HG02840 (cell line): Measurements from ENCODE around the gene FIZ1.
A peak's percentile ranks its signal among the peaks of the same experiment; 100 is the strongest.

Experiments
- ATAC-seq: cut with Tn5 transposase; IDR thresholded peaks from one replicate; pipeline ENCODE4 v1.9.1; 2021; ENCODE audit warnings: mild to moderate bottlenecking, moderate library complexity, moderate number of reproducible peaks; ENCODE audit not compliant: unreplicated experiment, low FRiP score

Gene FIZ1

GRCh38 chr19:55599468-55599841 lies at the start of gene FIZ1:
Gene FIZ1 (minus strand): TSS chr19:55599517. CDS start chr19:55597865, 1,652 bp downstream.
- peak; percentile 59 for ATAC-seq

- no peak for ATAC-seq
Observed at GRCh38 chr19:55648585-55649267, 49.4 kb upstream of the FIZ1 start.

- ATAC-seq, result no peak
Observed at GRCh38 chr19:55647732-55648584, 48.6 kb upstream of the FIZ1 start, which contains the start of gene CCDC106. Gene CCDC106 (plus strand): TSS chr19:55648212. CDS start chr19:55649047, 835 bp downstream.

GRCh38 chr19:55646889-55647731 lies 47.8 kb upstream of the FIZ1 start:
- ATAC-seq, result no peak

- no peak for ATAC-seq
Observed at GRCh38 chr19:55645512-55645881, 46.2 kb upstream of the FIZ1 start.

- ATAC-seq, result no peak
Observed at GRCh38 chr19:55644842-55645511, 45.7 kb upstream of the FIZ1 start.

GRCh38 chr19:55644191-55644833 lies 45.0 kb upstream of the FIZ1 start:
- no peak for ATAC-seq

- no peak for ATAC-seq
Observed at GRCh38 chr19:55643887-55644176, 44.5 kb upstream of the FIZ1 start.

- no peak for ATAC-seq
Observed at GRCh38 chr19:55643003-55643886, 43.9 kb upstream of the FIZ1 start, which contains the start of gene ZNF581. Gene ZNF581 (plus strand): TSS chr19:55643649. CDS start chr19:55644572, 923 bp downstream.

GRCh38 chr19:55642153-55643002 lies 43.1 kb upstream of the FIZ1 start:
- ATAC-seq, result no peak

- ATAC-seq, result no peak
Observed at GRCh38 chr19:55641426-55642152, 42.3 kb upstream of the FIZ1 start.

- no peak for ATAC-seq
Observed at GRCh38 chr19:55640577-55641425, 41.5 kb upstream of the FIZ1 start, which contains the start of gene ZNF580. Gene ZNF580 (plus strand): TSS chr19:55641002. CDS start chr19:55642509, 1,507 bp downstream.

- ATAC-seq, result no peak
Observed at GRCh38 chr19:55640043-55640576, 40.8 kb upstream of the FIZ1 start.

GRCh38 chr19:55638864-55639359 lies 39.6 kb upstream of the FIZ1 start:
- ATAC-seq, result no peak

- ATAC-seq, result no peak
Observed at GRCh38 chr19:55637534-55637933, 38.2 kb upstream of the FIZ1 start.

GRCh38 chr19:55636723-55637122 lies 37.4 kb upstream of the FIZ1 start:
- ATAC-seq, result no peak
